HepG2 (cell line): ENCODE measurements around the gene ATG16L2. TPM values are rescaled to one million over a fixed set of nuclear protein-coding genes. Genes with fewer than 3 reads are reported as not detected.

Source experiments
- BCLAF1 ChIP-seq: fragments of 450-650 bp; IDR thresholded peaks from 2 replicates; pipeline ENCODE4 v1.6.1; 2017; ENCODE audit warnings: mild to moderate bottlenecking
- CERS6 ChIP-seq: sonication (generic); formaldehyde crosslinking; IDR thresholded peaks from 2 replicates; pipeline ENCODE4 v1.5.0; 2020; ENCODE audit warnings: missing genetic modification reagents
- HES4 ChIP-seq: sonication (generic); formaldehyde crosslinking; IDR thresholded peaks from 2 replicates; pipeline ENCODE4 v1.9.0; 2021; ENCODE audit warnings: mild to moderate bottlenecking, missing genetic modification reagents, borderline replicate concordance
- HOXD1 ChIP-seq: sonication (generic); formaldehyde crosslinking; IDR thresholded peaks from 2 replicates; pipeline ENCODE4 v1.5.0; 2020; ENCODE audit warnings: missing genetic modification reagents
- IKZF5 ChIP-seq: IDR thresholded peaks from 2 replicates; pipeline ENCODE4 v1.6.1; 2018; ENCODE audit warnings: missing genetic modification reagents, mild to moderate bottlenecking, missing compliant biosample characterization
- MLX ChIP-seq: IDR thresholded peaks from 2 replicates; pipeline ENCODE4 v1.6.1; 2016
- PAWR ChIP-seq: sonication (generic); formaldehyde crosslinking; IDR thresholded peaks from 2 replicates; pipeline ENCODE4 v1.4.0; 2020; ENCODE audit warnings: missing genetic modification reagents, mild to moderate bottlenecking, borderline replicate concordance
- RBM22 ChIP-seq: fragments of 200-400 bp; formaldehyde crosslinking; optimal IDR thresholded peaks from 2 replicates; pipeline ENCODE3; 2017; ENCODE audit warnings: mild to moderate bottlenecking, low read length, moderate library complexity
- ZBED4 ChIP-seq: sonication (generic); formaldehyde crosslinking; IDR thresholded peaks from 2 replicates; pipeline ENCODE4 v1.4.0; 2020; ENCODE audit warnings: missing genetic modification reagents, borderline replicate concordance
- ZBTB14 ChIP-seq: sonication (generic); formaldehyde crosslinking; IDR thresholded peaks from 2 replicates; pipeline ENCODE4 v1.4.0; 2020; ENCODE audit warnings: missing genetic modification reagents
- ZMYM2 ChIP-seq: sonication (generic); formaldehyde crosslinking; IDR thresholded peaks from 2 replicates; pipeline ENCODE4 v1.8.0; 2022; ENCODE audit warnings: mild to moderate bottlenecking, missing genetic modification reagents
- ZNF281 ChIP-seq: sonication (generic); formaldehyde crosslinking; IDR thresholded peaks from 2 replicates; pipeline ENCODE4 v1.4.0; 2020; ENCODE audit warnings: missing genetic modification reagents, borderline replicate concordance
- ZNF343 ChIP-seq: sonication (generic); formaldehyde crosslinking; IDR thresholded peaks from 2 replicates; pipeline ENCODE4 v1.4.0; 2020; ENCODE audit warnings: mild to moderate bottlenecking, missing genetic modification reagents
- ZNF83 ChIP-seq: sonication (generic); formaldehyde crosslinking; IDR thresholded peaks from 2 replicates; pipeline ENCODE4 v1.4.0; 2020; ENCODE audit warnings: missing genetic modification reagents, mild to moderate bottlenecking, borderline replicate concordance
- polyA plus RNA-seq, 8 experiments: library from polyadenylated mRNA; depleted of rRNA in 3 of 8; stranded (reverse) in 7 of 8; unstranded in 1 of 8; fragments of >200 nt; fragmentation: Illumina TruSeq in 4 of 8; extraction: Trizol in 4 of 8; gene quantifications; 2 replicates each; pipeline versions ENCODE4 v1.2.1 to v1.2.3, GENCODE V29; 2011 to 2016; ENCODE audit warnings: low read depth in 4 of 8, missing spikeins in 1 of 8, mixed read lengths in 1 of 8; ENCODE audit not compliant: insufficient read depth in 1 of 8
- total RNA-seq, 5 experiments: library from RNA; depleted of rRNA; stranded (reverse); fragments of >200 nt; fragmentation: Illumina TruSeq; extraction: Trizol; gene quantifications; 2 replicates each; pipeline ENCODE4 v1.2.3, GENCODE V29; 2016; ENCODE audit warnings: low read depth in 1 of 5

Gene ATG16L2
- total and polyA plus RNA-seq, 2 of the 13 experiments (the other 11 are each of a cell fraction or from before 2014, with no cell fraction given) = 6.2 to 14.8 TPM

- peak; percentile 87 for TF ChIP-seq ZNF281
- 0 out of 2 replicates have a peak, but pooled peaks have one; percentile 37 for TF ChIP-seq ZNF343 (CRISPR knock-in tag)
- peak; percentile 61 for TF ChIP-seq MLX
- no peak for TF ChIP-seq CERS6
- TF ChIP-seq ZBED4 = peak; percentile 67; the same call in 1 of the 2 replicates
- no peak for TF ChIP-seq ZNF83 (CRISPR knock-in tag)
- TF ChIP-seq ZBTB14 = no peak
- TF ChIP-seq PAWR (CRISPR knock-in tag) = no peak
- no peak for TF ChIP-seq HOXD1 (CRISPR knock-in tag)
- peak; percentile 86; the same call in 1 of the 2 replicates for TF ChIP-seq IKZF5 (CRISPR knock-in tag)
- 0 out of 2 replicates have a peak, but pooled peaks have one; percentile 17 for TF ChIP-seq ZMYM2 (CRISPR knock-in tag)
- TF ChIP-seq BCLAF1 = no peak
- no peak for TF ChIP-seq HES4 (CRISPR knock-in tag)
- peak; percentile 63 for TF ChIP-seq RBM22
Measured at GRCh38 chr11:72766152-72766902, 47.9 kb upstream of the ATG16L2 start (continued).
